Body of pancreas (tissue), 4 donors: Measurements from ENCODE around the gene MTHFD1. TPM values are rescaled to one million over a fixed set of nuclear protein-coding genes. Genes with fewer than 3 reads are reported as not detected.
A peak's percentile ranks its signal among the peaks of the same experiment; 100 is the strongest.

Source experiments
- ATAC-seq: fragments of 150-250 bp; one replicate; pipeline ENCODE4 v1.9.1; 2016
- DNase-seq, 4 donors: peaks; one replicate each; pipeline ENCODE4 v3.0.0-alpha.2; 2019
- H3K27ac ChIP-seq, 4 donors: fragments of 200-600 bp; sonication (generic); 1 replicate in 3 of 4; 2 replicates in 1 of 4; pipeline versions ENCODE4 v1.5.1 to v1.6.1; 2016 to 2019; ENCODE audit warnings: mild to moderate bottlenecking in 1 of 4, mixed read lengths in 1 of 4, moderate library complexity in 1 of 4
- H3K27me3 ChIP-seq, 2 donors: fragments of 200-600 bp; sonication (generic); one replicate each; pipeline ENCODE4 v1.6.0; 2016; ENCODE audit warnings: mild to moderate bottlenecking in 1 of 2
- H3K36me3 ChIP-seq, 2 donors: fragments of 200-600 bp; sonication (generic); replicated peaks in 1 of 2; 2 replicates each; pipeline ENCODE4 v1.5.1; 2016; ENCODE audit warnings: low read depth in 2 of 2; ENCODE audit not compliant: insufficient read depth in 1 of 2
- H3K4me1 ChIP-seq: fragments of 200-600 bp; sonication (generic); one replicate; pipeline ENCODE4 v1.6.0; 2016
- H3K4me3 ChIP-seq, 2 donors: fragments of 200-600 bp; sonication (generic); 1 replicate in 1 of 2; 2 replicates in 1 of 2; pipeline ENCODE4 v1.5.1; 2016 to 2019
- H3K9me3 ChIP-seq, 3 donors: fragments of 200-600 bp; sonication (generic); 1 replicate in 2 of 3; 2 replicates in 1 of 3; pipeline ENCODE4 v1.5.1; 2016
- CTCF ChIP-seq, 7 experiments: fragments of 450-650 bp in 4 of 7; fragments of 200-600 bp in 3 of 7; sonication (generic) in 3 of 7; IDR thresholded peaks; one replicate each; pipeline ENCODE4 v1.5.1; 2016 to 2019; ENCODE audit warnings: antibody characterized with exemption in 7 of 7
- POLR2A ChIP-seq, 3 donors: fragments of 450-650 bp; IDR thresholded peaks; one replicate each; pipeline ENCODE4 v1.6.1; 2016; ENCODE audit warnings: antibody characterized with exemption in 3 of 3, mild to moderate bottlenecking in 2 of 3
- WGBS, 2 donors: methylation state at CpG; one replicate each; pipeline ENCODE4 v1.1.5; 2017; 5-methylcytosine and 5-hydroxymethylcytosine counted together
- intact Hi-C: fragments of 100-400 bp; cut with DNase I; formaldehyde crosslinking; loops from one replicate; pipeline ENCODE4 v1.15.1; 2023
- total RNA-seq, 2 donors: library from RNA; depleted of rRNA; stranded (reverse); fragments of >200 nt; gene quantifications; one replicate each; pipeline ENCODE4 v1.1.0, GENCODE V29; 2016

MTHFD1 gene
- total RNA-seq, 2 donors from 2014 or later: 20.2 to 29.3 TPM

GRCh38 chr14:64438181-64438841 lies 50.2 kb downstream of the MTHFD1 start:
- no peaks in the 10 kb centered on the region for H3K9me3 ChIP-seq
- no peak for TF ChIP-seq POLR2A (IDR thresholded peaks at IDR 0.05)
- TF ChIP-seq CTCF (IDR thresholded peaks at IDR 0.05): no peak
- no peak overlapping the region for H3K4me3 ChIP-seq
- peak in 1 of 4 donors; percentile 14 for DNase-seq
- WGBS, 2 donors: 59 to 65% methylated on average over 3 of the region's 3 CpGs
- H3K27me3 ChIP-seq: no peaks in the 10 kb centered on the region
- peak; percentile 90 for ATAC-seq
- intact Hi-C loops: no loop called here
- H3K4me1 ChIP-seq: peaks cover 5% of the 10 kb centered on the region
- peak overlapping the region; percentile 34 to 76 (median 58) for H3K27ac ChIP-seq
- peaks cover 0 to 26% of the 10 kb centered on the region in 2 donors for H3K36me3 ChIP-seq

GRCh38 chr14:64439141-64439540 lies 51.0 kb downstream of the MTHFD1 start:
- ATAC-seq (no peak), DNase-seq (no peak)
- no peak overlapping the region for H3K4me3 ChIP-seq
- peak overlapping the region in 3 of 4 donors; percentile 50 to 76 (median 65) for H3K27ac ChIP-seq
- H3K4me1 ChIP-seq: peaks cover 5% of the 10 kb centered on the region
- 94% methylated on average over 6 of the region's 6 CpGs for WGBS, 2 donors
- intact Hi-C loops: no loop called here
- H3K36me3 ChIP-seq: peaks cover 0 to 26% of the 10 kb centered on the region in 2 donors
- no peaks in the 10 kb centered on the region for H3K9me3 ChIP-seq
- H3K27me3 ChIP-seq: no peaks in the 10 kb centered on the region
- no peak for TF ChIP-seq POLR2A (IDR thresholded peaks at IDR 0.05)
- TF ChIP-seq CTCF (IDR thresholded peaks at IDR 0.05): no peak

- no peak for TF ChIP-seq POLR2A (IDR thresholded peaks at IDR 0.05)
- TF ChIP-seq CTCF (IDR thresholded peaks at IDR 0.05): no peak
- H3K36me3 ChIP-seq: peaks cover 0 to 28% of the 10 kb centered on the region in 2 donors
- ATAC-seq (no peak), DNase-seq (no peak)
- no peaks in the 10 kb centered on the region for H3K27me3 ChIP-seq
- H3K27ac ChIP-seq: no peak overlapping the region
- no peaks in the 10 kb centered on the region for H3K9me3 ChIP-seq
- intact Hi-C loops: no loop called here
- no peak overlapping the region for H3K4me3 ChIP-seq
- peaks cover 5% of the 10 kb centered on the region for H3K4me1 ChIP-seq
- WGBS, 2 donors: 91 to 96% methylated on average over 3 of the region's 3 CpGs
Measured at GRCh38 chr14:64440494-64440893, 52.3 kb downstream of the MTHFD1 start.

GRCh38 chr14:64442300-64442988 lies 54.3 kb downstream of the MTHFD1 start:
- 83 to 89% methylated on average over 17 of the region's 17 CpGs for WGBS, 2 donors
- H3K27ac ChIP-seq: no peak overlapping the region

More at GRCh38 chr14:64442300-64442988, 54.3 kb downstream of the MTHFD1 start:
- intact Hi-C loops: no loop called here
- TF ChIP-seq CTCF (IDR thresholded peaks at IDR 0.05): no peak
- no peak for TF ChIP-seq POLR2A (IDR thresholded peaks at IDR 0.05)
- peaks cover 5% of the 10 kb centered on the region for H3K4me1 ChIP-seq
- no peaks in the 10 kb centered on the region for H3K27me3 ChIP-seq
- H3K9me3 ChIP-seq: no peaks in the 10 kb centered on the region
- ATAC-seq (no peak), DNase-seq (no peak)
- no peak overlapping the region for H3K4me3 ChIP-seq
- H3K36me3 ChIP-seq: peaks cover 0 to 23% of the 10 kb centered on the region in 2 donors
